HCEC 1CT (cell line): ENCODE data around the gene SLC2A9.
"Not testable (repeated sequence)": the region's sequence is repeated elsewhere in the genome, so short reads cannot be mapped to it uniquely, and the experiment has no call there.

Source experiments
- DNase-seq: peaks from one replicate; pipeline ENCODE4 v3.0.0-alpha.2; 2017

SLC2A9 gene

GRCh38 chr4:9994246-9994847 is 26.9 kb downstream of the SLC2A9 start:
- DNase-seq = no peak

- no peak for DNase-seq
Measured at GRCh38 chr4:9989918-9990635, 31.2 kb downstream of the SLC2A9 start.

GRCh38 chr4:9988933-9989332 is 32.4 kb downstream of the SLC2A9 start:
- no peak for DNase-seq

- DNase-seq = no peak
Measured at GRCh38 chr4:9988363-9988749, 32.9 kb downstream of the SLC2A9 start.

- DNase-seq = no peak
Measured at GRCh38 chr4:9987749-9988362, 33.4 kb downstream of the SLC2A9 start.

GRCh38 chr4:9984621-9985020 is 36.7 kb downstream of the SLC2A9 start:
- no peak for DNase-seq

GRCh38 chr4:9983211-9983610 is 38.1 kb downstream of the SLC2A9 start:
- DNase-seq = no peak

- DNase-seq = not testable (repeated sequence)
Measured at GRCh38 chr4:9981899-9982298, 39.4 kb downstream of the SLC2A9 start.

- DNase-seq = no peak
Measured at GRCh38 chr4:9980898-9981297, 40.4 kb downstream of the SLC2A9 start.

- no peak for DNase-seq
Measured at GRCh38 chr4:9979101-9979701, 42.1 kb downstream of the SLC2A9 start.

- DNase-seq = no peak
Measured at GRCh38 chr4:9977518-9978031, 43.7 kb downstream of the SLC2A9 start.

GRCh38 chr4:9976781-9977180 is 44.5 kb downstream of the SLC2A9 start:
- DNase-seq = no peak

- no peak for DNase-seq
Measured at GRCh38 chr4:9976293-9976692, 45.0 kb downstream of the SLC2A9 start.

GRCh38 chr4:9971711-9972110 is 49.6 kb downstream of the SLC2A9 start:
- no peak for DNase-seq

GRCh38 chr4:9970399-9971011 is 50.8 kb downstream of the SLC2A9 start:
- DNase-seq = no peak

- DNase-seq = no peak
Measured at GRCh38 chr4:9969526-9970398, 51.5 kb downstream of the SLC2A9 start.

GRCh38 chr4:9968472-9968871 is 52.8 kb downstream of the SLC2A9 start:
- DNase-seq = no peak

GRCh38 chr4:9964879-9965278 is 56.4 kb downstream of the SLC2A9 start:
- DNase-seq = no peak

- no peak for DNase-seq
Measured at GRCh38 chr4:9963328-9963727, 58.0 kb downstream of the SLC2A9 start.

- no peak for DNase-seq
Measured at GRCh38 chr4:9962611-9963314, 58.5 kb downstream of the SLC2A9 start.

GRCh38 chr4:9954468-9954867 is 66.8 kb downstream of the SLC2A9 start:
- no peak for DNase-seq

- no peak for DNase-seq
Measured at GRCh38 chr4:9953089-9953488, 68.2 kb downstream of the SLC2A9 start.
